GM23338 (cell line): ENCODE data around the gene IL6R. TPM values are rescaled to one million over a fixed set of nuclear protein-coding genes. Genes with fewer than 3 reads are reported as not detected.

Experiments used
- ATAC-seq: fragments of 200-7000 bp; cut with Tn5 transposase; 3 replicates; pipeline ENCODE4 v1.9.1; 2020
- DNase-seq: peaks from one replicate; pipeline ENCODE4 v3.0.0-alpha.2; 2015; ENCODE audit warnings: low spot score
- H2AFZ ChIP-seq: fragments of 200-600 bp; sonication (generic); 2 replicates; pipeline ENCODE4 v1.8.0; 2016; ENCODE audit warnings: antibody characterized with exemption, mild to moderate bottlenecking, moderate library complexity
- H3F3A ChIP-seq: fragments of 200-600 bp; sonication (generic); replicated peaks from 2 replicates; pipeline ENCODE4 v1.8.0; 2017; ENCODE audit warnings: antibody characterized with exemption, mixed run types, low read depth
- H3K27ac ChIP-seq: fragments of 200-600 bp; sonication (generic); 2 replicates; pipeline ENCODE4 v1.6.1; 2016; ENCODE audit warnings: low read depth
- H3K27me3 ChIP-seq: fragments of 200-600 bp; sonication (generic); 2 replicates; pipeline ENCODE4 v1.8.0; 2016; ENCODE audit warnings: mild to moderate bottlenecking, mixed run types, moderate library complexity; ENCODE audit not compliant: insufficient read depth
- H3K36me3 ChIP-seq: fragments of 200-600 bp; sonication (generic); 2 replicates; pipeline ENCODE4 v1.8.0; 2016; ENCODE audit warnings: mild to moderate bottlenecking; ENCODE audit not compliant: insufficient read depth
- H3K4me1 ChIP-seq: fragments of 200-600 bp; sonication (generic); 2 replicates; pipeline ENCODE4 v1.8.0; 2016; ENCODE audit warnings: mild to moderate bottlenecking, moderate library complexity; ENCODE audit not compliant: insufficient read depth
- H3K4me2 ChIP-seq: fragments of 200-600 bp; sonication (generic); 2 replicates; pipeline ENCODE4 v1.7.1; 2017; ENCODE audit warnings: mixed run types
- H3K4me3 ChIP-seq: fragments of 200-600 bp; sonication (generic); 2 replicates; pipeline ENCODE4 v1.6.1; 2016; ENCODE audit warnings: mixed run types
- H3K79me2 ChIP-seq: fragments of 200-600 bp; sonication (generic); replicated peaks from 2 replicates; pipeline ENCODE4 v1.8.0; 2017; ENCODE audit warnings: mild to moderate bottlenecking; ENCODE audit not compliant: insufficient read depth
- H3K9me2 ChIP-seq: fragments of 200-600 bp; sonication (generic); 2 replicates; pipeline ENCODE4 v1.8.0; 2017; ENCODE audit not compliant: insufficient read depth
- H4K20me1 ChIP-seq: fragments of 200-600 bp; sonication (generic); replicated peaks from 2 replicates; pipeline ENCODE4 v1.8.0; 2017; ENCODE audit warnings: mild to moderate bottlenecking; ENCODE audit not compliant: insufficient read depth
- H3K27ac Mint-ChIP-seq: 2 replicates; pipeline ENCODE4 v1.8.0; 2020; ENCODE audit warnings: inconsistent platforms, mild to moderate bottlenecking, moderate library complexity, mixed read lengths
- H3K27me3 Mint-ChIP-seq: 3 replicates; pipeline ENCODE4 v1.8.0; 2022; ENCODE audit warnings: low read depth, mild to moderate bottlenecking, moderate library complexity, mixed read lengths, inconsistent platforms; ENCODE audit not compliant: insufficient read depth, poor library complexity
- H3K36me3 Mint-ChIP-seq: 3 replicates; pipeline ENCODE4 v1.8.0; 2021; ENCODE audit warnings: low read depth, mild to moderate bottlenecking, inconsistent platforms, moderate library complexity, mixed read lengths
- H3K4me1 Mint-ChIP-seq: 3 replicates; pipeline ENCODE4 v1.8.0; 2020; ENCODE audit warnings: mild to moderate bottlenecking, inconsistent platforms, mixed read lengths
- H3K4me3 Mint-ChIP-seq: 3 replicates; pipeline ENCODE4 v1.8.0; 2021; ENCODE audit warnings: moderate library complexity, mild to moderate bottlenecking, inconsistent platforms, mixed read lengths
- H3K9me3 Mint-ChIP-seq: 3 replicates; pipeline ENCODE4 v1.8.0; 2020; ENCODE audit warnings: moderate library complexity, mild to moderate bottlenecking, inconsistent platforms, mixed read lengths
- CREB1 ChIP-seq: fragments of 250-450 bp; sonication (Bioruptor Pico); IDR thresholded peaks from 2 replicates; pipeline ENCODE4 v1.5.0; 2020; ENCODE audit warnings: low read depth, mild to moderate bottlenecking, moderate library complexity
- CTCF ChIP-seq, 2 experiments: fragments of 200-600 bp in 1 of 2; sonication (generic) in 1 of 2; conservative IDR thresholded peaks; 2 replicates each; pipeline versions ENCODE4 v1.5.1 to v1.6.1; 2016 to 2017; ENCODE audit warnings: antibody characterized with exemption in 2 of 2, low read depth in 2 of 2, mild to moderate bottlenecking in 2 of 2, moderate library complexity in 1 of 2
- ETS1 ChIP-seq: IDR thresholded peaks from 2 replicates; pipeline ENCODE4 v1.6.1; 2016; ENCODE audit warnings: antibody characterized with exemption
- EZH2 ChIP-seq: fragments of 200-600 bp; sonication (generic); IDR thresholded peaks from one replicate; pipeline ENCODE4 v1.8.0; 2017; ENCODE audit warnings: antibody characterized with exemption, mild to moderate bottlenecking, low read depth; ENCODE audit not compliant: unreplicated experiment
- EZH2phosphoT487 ChIP-seq: fragments of 200-600 bp; sonication (generic); IDR thresholded peaks from one replicate; pipeline ENCODE4 v1.8.1; 2018; ENCODE audit warnings: antibody characterized with exemption; ENCODE audit not compliant: unreplicated experiment
- JUNB ChIP-seq: IDR thresholded peaks from one replicate; pipeline ENCODE4 v1.6.1; 2016; ENCODE audit warnings: antibody characterized with exemption; ENCODE audit not compliant: unreplicated experiment
- NANOG ChIP-seq: IDR thresholded peaks from 2 replicates; pipeline ENCODE4 v1.6.1; 2016; ENCODE audit warnings: antibody characterized with exemption, borderline replicate concordance
- POLR2AphosphoS5 ChIP-seq: IDR thresholded peaks from 2 replicates; pipeline ENCODE4 v1.6.1; 2016; ENCODE audit warnings: antibody characterized with exemption, low read depth
- REST ChIP-seq: IDR thresholded peaks from one replicate; pipeline ENCODE4 v1.6.1; 2018; ENCODE audit warnings: antibody characterized with exemption; ENCODE audit not compliant: unreplicated experiment
- STAT1 ChIP-seq: IDR thresholded peaks from one replicate; pipeline ENCODE4 v1.6.1; 2016; ENCODE audit warnings: antibody characterized with exemption; ENCODE audit not compliant: unreplicated experiment
- ZNF114 ChIP-seq: fragments of 250-450 bp; sonication (Bioruptor Pico); IDR thresholded peaks from 2 replicates; pipeline ENCODE4 v1.5.0; 2020; ENCODE audit warnings: mild to moderate bottlenecking, moderate library complexity
- ZNF331 ChIP-seq: fragments of 250-450 bp; sonication (Bioruptor Pico); IDR thresholded peaks from 2 replicates; pipeline ENCODE4 v1.5.0; 2020; ENCODE audit warnings: low read depth, mild to moderate bottlenecking, moderate library complexity
- polyA plus RNA-seq: library from polyadenylated mRNA; unstranded; fragments of >200 nt; fragmentation: Nextera tagmentation; extraction: Ambion mirVana; gene quantifications from 2 replicates; pipeline ENCODE4 v1.2.1, GENCODE V29; 2016
- total RNA-seq: library from RNA; depleted of rRNA; stranded (reverse); fragments of >200 nt; shearing (Covaris generic); gene quantifications from 2 replicates; pipeline ENCODE4 v1.2.3, GENCODE V29; 2014
- TF ChIP-seq, protein P1 (sequence below): fragments of 250-450 bp; sonication (Bioruptor Pico); IDR thresholded peaks from 2 replicates; pipeline ENCODE4 v1.5.0; 2020; ENCODE audit warnings: mild to moderate bottlenecking, moderate library complexity

IL6R gene
- total and polyA plus RNA-seq, 2 experiments from 2014 or later = 1.0 to 13.8 TPM

DNA sequence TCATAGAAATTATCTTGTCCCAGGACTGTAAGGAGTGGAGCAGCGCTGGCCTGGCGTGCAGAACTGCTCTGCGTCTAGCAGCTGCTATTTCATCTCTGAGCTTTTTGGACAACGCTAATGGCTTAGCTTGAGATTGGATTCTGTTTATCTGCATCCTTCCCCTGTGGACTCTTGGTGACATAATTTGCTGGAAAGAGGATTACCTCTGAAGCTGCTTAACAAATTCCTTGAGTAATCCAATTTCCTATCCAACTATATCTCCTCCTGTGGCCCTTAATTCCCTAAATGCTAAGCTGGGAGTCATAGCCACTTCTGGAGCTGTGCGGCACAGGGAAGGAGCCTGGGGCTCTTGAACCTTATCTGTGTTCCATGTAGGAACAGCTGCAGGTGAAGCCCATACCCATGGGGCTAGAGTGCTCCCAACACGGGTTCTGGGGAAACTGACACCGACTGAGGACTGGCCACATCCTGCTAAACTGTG, 43.2 kb downstream of the IL6R start:
- no peaks in the 10 kb centered on the region for H3K27me3 ChIP-seq
- no peaks in the 10 kb centered on the region for H3F3A ChIP-seq
- H2AFZ ChIP-seq = no peak overlapping the region
- ATAC-seq = no peak
- no peak overlapping the region for H3K4me3 Mint-ChIP-seq
- DNase-seq = no peak
- H3K79me2 ChIP-seq = no peaks in the 10 kb centered on the region
- H4K20me1 ChIP-seq = no peaks in the 10 kb centered on the region
- H3K36me3 Mint-ChIP-seq = no peaks in the 10 kb centered on the region
- no peak overlapping the region for H3K4me3 ChIP-seq
- H3K27ac Mint-ChIP-seq = no peak overlapping the region
- no peaks in the 10 kb centered on the region for H3K36me3 ChIP-seq
- no peaks in the 10 kb centered on the region for H3K9me3 Mint-ChIP-seq
- H3K4me2 ChIP-seq = no peak overlapping the region
- no peak for TF ChIP-seq ZNF114 (CRISPR knock-in tag)
- no peak for TF ChIP-seq EZH2phosphoT487
- no peak for TF ChIP-seq JUNB
- TF ChIP-seq STAT1 = no peak
- no peak for TF ChIP-seq EZH2
- TF ChIP-seq CTCF (conservative IDR thresholded peaks at IDR 0.05; ENCODE audit: low read depth in 2 of 2) = no peak
- no peak for TF ChIP-seq REST
- no peak for TF ChIP-seq POLR2AphosphoS5
- TF ChIP-seq ZNF331 = no peak
- TF ChIP-seq NANOG = no peak
- TF ChIP-seq, protein P1, sequence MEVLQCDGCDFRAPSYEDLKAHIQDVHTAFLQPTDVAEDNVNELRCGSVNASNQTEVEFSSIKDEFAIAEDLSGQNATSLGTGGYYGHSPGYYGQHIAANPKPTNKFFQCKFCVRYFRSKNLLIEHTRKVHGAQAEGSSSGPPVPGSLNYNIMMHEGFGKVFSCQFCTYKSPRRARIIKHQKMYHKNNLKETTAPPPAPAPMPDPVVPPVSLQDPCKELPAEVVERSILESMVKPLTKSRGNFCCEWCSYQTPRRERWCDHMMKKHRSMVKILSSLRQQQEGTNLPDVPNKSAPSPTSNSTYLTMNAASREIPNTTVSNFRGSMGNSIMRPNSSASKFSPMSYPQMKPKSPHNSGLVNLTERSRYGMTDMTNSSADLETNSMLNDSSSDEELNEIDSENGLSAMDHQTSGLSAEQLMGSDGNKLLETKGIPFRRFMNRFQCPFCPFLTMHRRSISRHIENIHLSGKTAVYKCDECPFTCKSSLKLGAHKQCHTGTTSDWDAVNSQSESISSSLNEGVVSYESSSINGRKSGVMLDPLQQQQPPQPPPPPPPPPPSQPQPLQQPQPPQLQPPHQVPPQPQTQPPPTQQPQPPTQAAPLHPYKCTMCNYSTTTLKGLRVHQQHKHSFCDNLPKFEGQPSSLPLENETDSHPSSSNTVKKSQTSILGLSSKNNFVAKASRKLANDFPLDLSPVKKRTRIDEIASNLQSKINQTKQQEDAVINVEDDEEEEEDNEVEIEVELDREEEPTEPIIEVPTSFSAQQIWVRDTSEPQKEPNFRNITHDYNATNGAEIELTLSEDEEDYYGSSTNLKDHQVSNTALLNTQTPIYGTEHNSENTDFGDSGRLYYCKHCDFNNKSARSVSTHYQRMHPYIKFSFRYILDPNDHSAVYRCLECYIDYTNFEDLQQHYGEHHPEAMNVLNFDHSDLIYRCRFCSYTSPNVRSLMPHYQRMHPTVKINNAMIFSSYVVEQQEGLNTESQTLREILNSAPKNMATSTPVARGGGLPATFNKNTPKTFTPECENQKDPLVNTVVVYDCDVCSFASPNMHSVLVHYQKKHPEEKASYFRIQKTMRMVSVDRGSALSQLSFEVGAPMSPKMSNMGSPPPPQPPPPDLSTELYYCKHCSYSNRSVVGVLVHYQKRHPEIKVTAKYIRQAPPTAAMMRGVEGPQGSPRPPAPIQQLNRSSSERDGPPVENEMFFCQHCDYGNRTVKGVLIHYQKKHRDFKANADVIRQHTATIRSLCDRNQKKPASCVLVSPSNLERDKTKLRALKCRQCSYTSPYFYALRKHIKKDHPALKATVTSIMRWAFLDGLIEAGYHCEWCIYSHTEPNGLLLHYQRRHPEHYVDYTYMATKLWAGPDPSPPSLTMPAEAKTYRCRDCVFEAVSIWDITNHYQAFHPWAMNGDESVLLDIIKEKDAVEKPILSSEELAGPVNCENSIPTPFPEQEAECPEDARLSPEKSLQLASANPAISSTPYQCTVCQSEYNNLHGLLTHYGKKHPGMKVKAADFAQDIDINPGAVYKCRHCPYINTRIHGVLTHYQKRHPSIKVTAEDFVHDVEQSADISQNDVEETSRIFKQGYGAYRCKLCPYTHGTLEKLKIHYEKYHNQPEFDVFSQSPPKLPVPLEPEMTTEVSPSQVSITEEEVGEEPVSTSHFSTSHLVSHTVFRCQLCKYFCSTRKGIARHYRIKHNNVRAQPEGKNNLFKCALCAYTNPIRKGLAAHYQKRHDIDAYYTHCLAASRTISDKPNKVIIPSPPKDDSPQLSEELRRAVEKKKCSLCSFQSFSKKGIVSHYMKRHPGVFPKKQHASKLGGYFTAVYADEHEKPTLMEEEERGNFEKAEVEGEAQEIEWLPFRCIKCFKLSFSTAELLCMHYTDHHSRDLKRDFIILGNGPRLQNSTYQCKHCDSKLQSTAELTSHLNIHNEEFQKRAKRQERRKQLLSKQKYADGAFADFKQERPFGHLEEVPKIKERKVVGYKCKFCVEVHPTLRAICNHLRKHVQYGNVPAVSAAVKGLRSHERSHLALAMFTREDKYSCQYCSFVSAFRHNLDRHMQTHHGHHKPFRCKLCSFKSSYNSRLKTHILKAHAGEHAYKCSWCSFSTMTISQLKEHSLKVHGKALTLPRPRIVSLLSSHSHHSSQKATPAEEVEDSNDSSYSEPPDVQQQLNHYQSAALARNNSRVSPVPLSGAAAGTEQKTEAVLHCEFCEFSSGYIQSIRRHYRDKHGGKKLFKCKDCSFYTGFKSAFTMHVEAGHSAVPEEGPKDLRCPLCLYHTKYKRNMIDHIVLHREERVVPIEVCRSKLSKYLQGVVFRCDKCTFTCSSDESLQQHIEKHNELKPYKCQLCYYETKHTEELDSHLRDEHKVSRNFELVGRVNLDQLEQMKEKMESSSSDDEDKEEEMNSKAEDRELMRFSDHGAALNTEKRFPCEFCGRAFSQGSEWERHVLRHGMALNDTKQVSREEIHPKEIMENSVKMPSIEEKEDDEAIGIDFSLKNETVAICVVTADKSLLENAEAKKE (CRISPR knock-in tag) = no peak
- TF ChIP-seq CREB1 (CRISPR knock-in tag) = no peak
- TF ChIP-seq ETS1 = no peak
- H3K27ac ChIP-seq = no peak overlapping the region
- H3K9me2 ChIP-seq = no peaks in the 10 kb centered on the region
- H3K27me3 Mint-ChIP-seq = peaks cover 2% of the 10 kb centered on the region
- no peaks in the 10 kb centered on the region for H3K4me1 Mint-ChIP-seq
- no peaks in the 10 kb centered on the region for H3K4me1 ChIP-seq
